AG09319 (cell line): Measurements from ENCODE around the gene HIRIP3.

Source experiments
- DNase-seq: peaks from one replicate; pipeline ENCODE4 v3.0.0-alpha.2; 2010; ENCODE audit warnings: low read depth; ENCODE audit errors: extremely low read depth
- TF ChIP-seq, protein P1 (sequence below): IDR thresholded peaks from 2 replicates; pipeline ENCODE4 v1.5.1; 2011; ENCODE audit warnings: low read depth, mild to moderate bottlenecking, inconsistent platforms, low read length, moderate library complexity

Gene HIRIP3

DNA sequence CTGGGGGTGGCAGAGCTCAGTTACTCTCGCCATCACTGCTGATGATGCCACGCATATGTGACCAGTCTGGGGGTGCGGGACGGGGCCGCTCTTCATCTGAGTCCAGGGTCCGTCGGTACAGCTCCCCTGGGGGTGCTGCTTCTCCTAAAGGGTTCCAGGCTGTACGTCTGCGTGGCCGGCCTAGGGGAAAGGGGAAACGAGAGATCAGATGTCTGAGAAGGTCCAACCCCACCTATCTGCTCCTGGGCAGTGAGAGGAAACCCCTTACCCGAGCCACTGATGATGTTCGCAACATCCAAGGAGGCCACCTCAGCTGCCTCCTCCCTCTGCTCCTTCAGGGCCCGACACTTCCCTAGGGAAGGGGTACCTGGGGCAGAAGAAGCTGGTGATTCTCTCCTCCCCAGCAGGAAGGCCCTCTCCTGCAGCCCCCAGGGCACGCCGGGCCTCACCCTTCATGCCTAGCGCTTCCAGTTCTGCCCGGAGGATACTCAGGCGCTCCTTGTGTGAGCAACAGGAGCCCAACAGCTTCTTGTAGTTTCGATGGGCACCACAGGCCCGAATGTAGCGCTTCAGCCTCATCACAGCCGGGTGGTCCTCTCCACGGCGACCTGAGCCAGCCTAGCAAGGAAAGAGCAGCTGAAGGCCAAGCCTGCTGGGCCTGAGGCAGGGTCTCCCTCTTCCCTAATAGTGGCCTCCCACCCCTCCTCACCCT lies 2.1 kb downstream of the HIRIP3 start:
- TF ChIP-seq, protein P1, sequence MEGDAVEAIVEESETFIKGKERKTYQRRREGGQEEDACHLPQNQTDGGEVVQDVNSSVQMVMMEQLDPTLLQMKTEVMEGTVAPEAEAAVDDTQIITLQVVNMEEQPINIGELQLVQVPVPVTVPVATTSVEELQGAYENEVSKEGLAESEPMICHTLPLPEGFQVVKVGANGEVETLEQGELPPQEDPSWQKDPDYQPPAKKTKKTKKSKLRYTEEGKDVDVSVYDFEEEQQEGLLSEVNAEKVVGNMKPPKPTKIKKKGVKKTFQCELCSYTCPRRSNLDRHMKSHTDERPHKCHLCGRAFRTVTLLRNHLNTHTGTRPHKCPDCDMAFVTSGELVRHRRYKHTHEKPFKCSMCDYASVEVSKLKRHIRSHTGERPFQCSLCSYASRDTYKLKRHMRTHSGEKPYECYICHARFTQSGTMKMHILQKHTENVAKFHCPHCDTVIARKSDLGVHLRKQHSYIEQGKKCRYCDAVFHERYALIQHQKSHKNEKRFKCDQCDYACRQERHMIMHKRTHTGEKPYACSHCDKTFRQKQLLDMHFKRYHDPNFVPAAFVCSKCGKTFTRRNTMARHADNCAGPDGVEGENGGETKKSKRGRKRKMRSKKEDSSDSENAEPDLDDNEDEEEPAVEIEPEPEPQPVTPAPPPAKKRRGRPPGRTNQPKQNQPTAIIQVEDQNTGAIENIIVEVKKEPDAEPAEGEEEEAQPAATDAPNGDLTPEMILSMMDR: no peak
- no peak for DNase-seq

DNA sequence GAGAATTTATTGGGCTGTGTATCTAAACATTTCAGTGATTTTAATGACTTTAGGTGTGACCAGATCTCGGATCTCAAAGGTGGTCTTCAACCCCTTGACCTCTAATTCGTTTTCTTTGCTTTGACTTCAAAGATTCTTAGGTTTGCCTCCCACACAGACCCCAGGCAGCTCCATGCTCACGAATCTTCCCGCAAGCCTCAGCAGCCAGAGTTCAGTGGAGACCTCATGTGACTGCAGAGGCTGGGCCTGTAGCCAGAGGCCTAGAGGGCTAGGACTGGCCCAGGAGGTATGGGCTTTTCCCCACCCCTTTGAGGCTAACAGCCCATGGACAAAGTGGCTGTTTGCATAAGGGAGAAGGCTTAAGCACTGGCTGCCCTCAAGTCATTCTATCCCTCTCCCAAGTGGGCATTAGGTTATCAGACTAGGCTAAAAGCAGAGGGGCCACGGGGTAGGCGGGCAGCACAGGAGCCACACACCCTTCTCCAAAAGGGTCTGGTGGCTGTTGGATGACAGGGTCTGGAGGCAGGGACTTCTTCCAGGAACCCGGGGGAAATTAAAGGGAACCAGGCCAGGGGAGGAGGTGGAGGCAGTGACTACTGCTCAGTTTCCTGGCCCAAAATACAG lies 3.0 kb downstream of the HIRIP3 start:
- DNase-seq: no peak
- TF ChIP-seq, protein P1: no peak

DNA sequence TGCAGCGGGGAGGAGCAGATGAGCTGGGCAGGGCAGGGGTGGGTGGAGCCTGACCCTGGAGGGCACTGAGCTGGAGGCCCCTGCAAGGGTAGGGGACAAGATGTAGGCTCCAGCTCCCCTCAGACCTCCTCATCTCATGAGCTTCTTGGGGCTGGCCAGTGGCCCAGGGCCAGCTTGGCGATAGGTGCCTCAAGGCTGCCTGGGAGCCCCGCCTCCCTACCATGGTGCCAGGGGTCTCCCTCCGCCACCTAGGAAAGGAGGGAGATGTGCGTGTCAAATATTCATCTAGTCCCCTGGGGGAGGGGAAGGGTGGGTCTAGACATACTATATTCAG lies 3.9 kb downstream of the HIRIP3 start:
- DNase-seq: no peak
- TF ChIP-seq, protein P1: no peak

DNA sequence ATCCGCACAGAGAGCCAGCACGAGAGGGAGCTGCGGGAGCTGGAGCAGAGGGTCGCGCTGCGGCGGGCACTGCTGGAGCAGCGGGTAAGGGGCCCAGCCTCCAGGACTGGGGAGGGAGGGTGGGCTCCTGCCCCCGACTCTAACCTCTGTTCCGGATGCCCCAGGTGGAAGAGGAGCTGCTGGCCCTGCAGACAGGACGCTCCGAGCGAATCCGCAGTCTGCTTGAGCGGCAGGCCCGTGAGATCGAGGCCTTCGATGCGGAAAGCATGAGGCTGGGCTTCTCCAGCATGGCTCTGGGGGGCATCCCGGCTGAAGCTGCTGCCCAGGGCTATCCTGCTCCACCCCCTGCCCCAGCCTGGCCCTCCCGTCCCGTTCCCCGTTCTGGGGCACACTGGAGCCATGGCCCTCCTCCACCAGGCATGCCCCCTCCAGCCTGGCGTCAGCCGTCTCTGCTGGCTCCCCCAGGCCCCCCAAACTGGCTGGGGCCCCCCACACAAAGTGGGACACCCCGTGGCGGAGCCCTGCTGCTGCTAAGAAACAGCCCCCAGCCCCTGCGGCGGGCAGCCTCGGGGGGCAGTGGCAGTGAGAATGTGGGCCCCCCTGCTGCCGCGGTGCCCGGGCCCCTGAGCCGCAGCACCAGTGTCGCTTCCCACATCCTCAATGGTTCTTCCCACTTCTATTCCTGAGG lies 4.4 kb downstream of the HIRIP3 start:
- TF ChIP-seq, protein P1: no peak
- no peak for DNase-seq

DNA sequence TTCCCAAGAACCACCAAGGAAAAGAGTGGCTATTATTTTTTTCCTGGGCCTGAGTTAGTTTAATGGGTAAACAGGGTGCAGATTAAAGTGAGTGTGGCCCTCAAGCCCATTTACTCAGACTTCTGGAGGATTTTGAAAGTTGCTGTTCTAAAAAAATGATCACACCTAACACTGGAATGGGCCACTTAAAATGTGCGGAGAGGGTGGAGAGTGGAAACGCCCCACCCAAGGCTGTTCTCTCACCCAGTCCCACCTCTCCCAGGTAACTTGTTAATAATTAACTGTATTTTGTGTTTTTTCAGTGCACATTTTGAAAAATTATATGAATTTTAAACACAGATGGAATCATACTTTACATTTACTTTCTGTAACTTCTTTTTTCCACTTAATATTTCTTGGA lies 5.4 kb downstream of the HIRIP3 start:
- DNase-seq: no peak
- TF ChIP-seq, protein P1: no peak

DNA sequence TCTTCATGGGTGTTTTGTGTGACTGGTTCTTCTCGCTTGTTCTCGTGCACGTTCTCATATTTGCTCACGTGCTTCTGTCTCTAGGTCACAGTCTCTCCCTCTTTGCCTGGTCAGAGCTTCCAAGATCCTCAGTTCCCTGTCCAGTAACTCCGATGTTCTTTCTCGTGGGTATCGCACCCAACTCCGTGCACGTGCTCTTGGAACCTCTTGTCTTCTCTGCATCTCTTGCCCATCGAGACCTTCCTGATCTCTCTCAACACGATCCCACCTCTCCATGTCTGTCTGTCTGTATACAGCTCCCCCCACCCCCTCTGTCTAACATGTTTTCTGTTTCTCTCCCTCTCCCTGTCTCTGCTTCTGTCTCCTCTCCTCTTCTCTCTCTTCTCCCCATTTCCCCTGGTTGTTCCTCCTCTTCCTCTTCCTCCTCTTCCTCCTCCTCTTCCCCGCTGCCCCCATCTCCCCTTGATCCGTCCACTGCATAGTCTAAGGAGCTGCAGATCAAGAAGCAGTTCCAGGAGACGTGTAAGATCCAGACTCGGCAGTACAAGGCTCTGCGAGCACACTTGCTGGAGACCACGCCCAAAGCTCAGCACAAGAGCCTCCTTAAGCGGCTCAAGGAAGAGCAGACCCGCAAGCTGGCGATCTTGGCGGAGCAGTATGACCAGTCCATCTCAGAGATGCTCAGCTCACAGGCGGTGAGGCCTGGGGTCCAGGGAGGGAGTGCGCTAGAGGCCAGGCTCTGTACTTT lies 6.1 kb downstream of the HIRIP3 start:
- TF ChIP-seq, protein P1: no peak
- DNase-seq: no peak
